SK-N-MC (cell line): Measurements from ENCODE around the gene GTPBP1.

Source experiments
- EZH2 ChIP-seq: fragments of 200-600 bp; sonication (generic); IDR thresholded peaks from one replicate; pipeline ENCODE4 v1.6.1; 2017; ENCODE audit warnings: antibody characterized with exemption
- POLR2AphosphoS5 ChIP-seq: IDR thresholded peaks from 2 replicates; pipeline ENCODE4 v1.6.1; 2012; ENCODE audit warnings: mild to moderate bottlenecking, low read depth, low read length, borderline replicate concordance

DNA sequence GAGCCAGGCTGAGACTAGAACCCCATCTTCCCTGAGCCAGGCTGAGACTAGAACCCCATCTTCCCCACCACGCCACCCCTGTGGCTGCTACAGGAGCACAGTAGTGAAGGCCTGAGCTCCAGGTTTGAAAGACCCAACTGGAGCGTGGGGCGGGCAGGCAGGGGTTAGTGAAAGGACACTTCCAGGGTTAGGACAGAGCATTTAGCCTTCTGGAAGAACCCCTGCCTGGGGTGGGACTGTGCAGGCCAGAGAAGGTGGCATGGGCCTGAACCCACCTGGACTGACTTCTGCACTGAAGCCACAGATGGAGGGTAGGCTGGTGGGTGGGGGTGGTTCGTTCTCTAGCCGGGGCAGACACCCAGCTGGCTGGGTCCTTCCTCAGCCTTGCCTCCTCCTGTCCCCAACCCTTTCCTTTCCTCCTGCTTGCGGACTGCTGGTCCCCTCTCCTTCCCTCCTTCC lies 26.0 kb downstream of the GTPBP1 start:
- TF ChIP-seq POLR2AphosphoS5 (no peak), EZH2 (no peak)
